ENCODE measurements around the gene TSPAN5.

The TSPAN5 gene

GRCh38 chr4:98679738-98680137 is 21.3 kb upstream of the TSPAN5 start:
- Histone ChIP-seq H3K9ac (ENCODE audit: low read depth, low read length, poor library complexity, severe bottlenecking) (no peak overlapping the region), H3K79me2 (ENCODE audit: insufficient read depth, low read length) (no peaks in the 10 kb centered on the region), H3F3A (ENCODE audit: low read depth) (no peaks in the 10 kb centered on the region), H3K4me2 (ENCODE audit: low read depth, low read length, poor library complexity, severe bottlenecking) (no peak overlapping the region), H3K36me3 (ENCODE audit: insufficient read depth, low read length) (no peaks in the 10 kb centered on the region), H3K27me3 (ENCODE audit: insufficient read depth, low read length, poor library complexity, severe bottlenecking) (no peaks in the 10 kb centered on the region), H3K4me3 (ENCODE audit: low read length, poor library complexity, severe bottlenecking) (no peak overlapping the region), H3K9me2 (replicated peaks; ENCODE audit: low read depth, low read length) (no peaks in the 10 kb centered on the region), H3K4me1 (ENCODE audit: insufficient read depth, low read length, poor library complexity, severe bottlenecking) (peaks cover 10% of the 10 kb centered on the region), H4K20me1 (ENCODE audit: insufficient read depth, low read length, poor library complexity, severe bottlenecking) (no peaks in the 10 kb centered on the region), H3K9me3 (ENCODE audit: insufficient read depth, low read depth, low read length) (no peaks in the 10 kb centered on the region), H2AFZ (ENCODE audit: low read length) (no peak overlapping the region)
- TF ChIP-seq CTCF (conservative IDR thresholded peaks at IDR 0.05; ENCODE audit: low read length) = no peak
- no peak for TF ChIP-seq EZH2phosphoT487 (IDR thresholded peaks at IDR 0.05; ENCODE audit: borderline replicate concordance)

GRCh38 chr4:98677799-98678198 is 19.4 kb upstream of the TSPAN5 start:
- no peak for TF ChIP-seq CTCF (conservative IDR thresholded peaks at IDR 0.05; ENCODE audit: low read length)
- no peaks in the 10 kb centered on the region for H3K9me3 ChIP-seq (ENCODE audit: insufficient read depth, low read depth, low read length)

GRCh38 chr4:98674404-98675173 is 16.2 kb upstream of the TSPAN5 start:
- Histone ChIP-seq H3K4me2 (ENCODE audit: low read depth, low read length, poor library complexity, severe bottlenecking) (no peak overlapping the region), H2AFZ (ENCODE audit: low read length) (no peak overlapping the region), H3K79me2 (ENCODE audit: insufficient read depth, low read length) (no peaks in the 10 kb centered on the region), H3K9me2 (replicated peaks; ENCODE audit: low read depth, low read length) (no peaks in the 10 kb centered on the region), H3K4me1 (ENCODE audit: insufficient read depth, low read length, poor library complexity, severe bottlenecking) (no peaks in the 10 kb centered on the region), H3K9ac (ENCODE audit: low read depth, low read length, poor library complexity, severe bottlenecking) (no peak overlapping the region), H3K9me3 (ENCODE audit: insufficient read depth, low read depth, low read length) (no peaks in the 10 kb centered on the region), H3K36me3 (ENCODE audit: insufficient read depth, low read length) (no peaks in the 10 kb centered on the region), H3F3A (ENCODE audit: low read depth) (no peaks in the 10 kb centered on the region), H3K4me3 (ENCODE audit: low read length, poor library complexity, severe bottlenecking) (no peak overlapping the region), H3K27me3 (ENCODE audit: insufficient read depth, low read length, poor library complexity, severe bottlenecking) (no peaks in the 10 kb centered on the region), H4K20me1 (ENCODE audit: insufficient read depth, low read length, poor library complexity, severe bottlenecking) (no peaks in the 10 kb centered on the region)
- TF ChIP-seq CTCF (conservative IDR thresholded peaks at IDR 0.05; ENCODE audit: low read length) = no peak
- TF ChIP-seq EZH2phosphoT487 (IDR thresholded peaks at IDR 0.05; ENCODE audit: borderline replicate concordance) = no peak

More at GRCh38 chr4:98677799-98678198, 19.4 kb upstream of the TSPAN5 start:
- 0 out of 2 replicates have a peak overlapping the region, but pooled peaks have one; percentile 10 for H2AFZ ChIP-seq (ENCODE audit: low read length)
- no peak overlapping the region for H3K4me3 ChIP-seq (ENCODE audit: low read length, poor library complexity, severe bottlenecking)
- H3K27me3 ChIP-seq (ENCODE audit: insufficient read depth, low read length, poor library complexity, severe bottlenecking) = no peaks in the 10 kb centered on the region
- H3K4me1 ChIP-seq (ENCODE audit: insufficient read depth, low read length, poor library complexity, severe bottlenecking) = peaks cover 6% of the 10 kb centered on the region
- no peak overlapping the region for H3K4me2 ChIP-seq (ENCODE audit: low read depth, low read length, poor library complexity, severe bottlenecking)
- no peak overlapping the region for H3K9ac ChIP-seq (ENCODE audit: low read depth, low read length, poor library complexity, severe bottlenecking)
- no peaks in the 10 kb centered on the region for H3K9me2 ChIP-seq (replicated peaks; ENCODE audit: low read depth, low read length)
- no peaks in the 10 kb centered on the region for H3F3A ChIP-seq (ENCODE audit: low read depth)
- H3K36me3 ChIP-seq (ENCODE audit: insufficient read depth, low read length) = no peaks in the 10 kb centered on the region
- no peaks in the 10 kb centered on the region for H4K20me1 ChIP-seq (ENCODE audit: insufficient read depth, low read length, poor library complexity, severe bottlenecking)
- H3K79me2 ChIP-seq (ENCODE audit: insufficient read depth, low read length) = no peaks in the 10 kb centered on the region
